22Rv1 (cell line): ENCODE measurements around the gene PRMT7.

Source experiments
- H3K27ac ChIP-seq: fragments of 450-650 bp; 2 replicates; pipeline ENCODE4 v1.5.1; 2017
- CTCF ChIP-seq: fragments of 450-650 bp; IDR thresholded peaks from 2 replicates; pipeline ENCODE4 v1.5.1; 2017; ENCODE audit warnings: mild to moderate bottlenecking
- ZFX ChIP-seq: fragments of 450-650 bp; IDR thresholded peaks from 2 replicates; pipeline ENCODE4 v1.6.1; 2017; ENCODE audit warnings: antibody characterized with exemption, borderline replicate concordance

Gene PRMT7

GRCh38 chr16:68290450-68290849, 20.4 kb upstream of the PRMT7 start:
- no peak overlapping the region for H3K27ac ChIP-seq

GRCh38 chr16:68291227-68291626, 19.6 kb upstream of the PRMT7 start:
- TF ChIP-seq CTCF (no peak), ZFX (no peak)
- H3K27ac ChIP-seq: no peak overlapping the region

More at GRCh38 chr16:68290450-68290849, 20.4 kb upstream of the PRMT7 start:
- no peak for TF ChIP-seq ZFX
- no peak for TF ChIP-seq CTCF

- TF ChIP-seq ZFX (no peak), CTCF (no peak)
- no peak overlapping the region for H3K27ac ChIP-seq
These were observed 18.4 kb upstream of the PRMT7 start for GRCh38 chr16:68292425-68292824.

- no peak overlapping the region for H3K27ac ChIP-seq
- TF ChIP-seq CTCF (no peak), ZFX (no peak)
These were observed 14.5 kb upstream of the PRMT7 start for GRCh38 chr16:68296291-68296690.

- TF ChIP-seq CTCF (no peak), ZFX (no peak)
- H3K27ac ChIP-seq: no peak overlapping the region
These were observed 14.1 kb upstream of the PRMT7 start for GRCh38 chr16:68296693-68297092.

- no peak for TF ChIP-seq CTCF
- no peak for TF ChIP-seq ZFX
- H3K27ac ChIP-seq: peak overlapping the region; percentile 25
These were observed 12.9 kb upstream of the PRMT7 start for GRCh38 chr16:68297908-68298307.

- H3K27ac ChIP-seq: peak overlapping the region; percentile 25
- no peak for TF ChIP-seq CTCF
- no peak for TF ChIP-seq ZFX
These were observed 12.5 kb upstream of the PRMT7 start for GRCh38 chr16:68298312-68298711.
